ENCODE data around the gene IKZF1. TPM values are rescaled to one million over a fixed set of nuclear protein-coding genes. Genes with fewer than 3 reads are reported as not detected.

The IKZF1 gene
- total and polyA plus RNA-seq, 9 of the 15 experiments (the other 6 are each of a cell fraction or from before 2014, with no cell fraction given): 12.6 to 85.3 (median 44.7) TPM

DNA sequence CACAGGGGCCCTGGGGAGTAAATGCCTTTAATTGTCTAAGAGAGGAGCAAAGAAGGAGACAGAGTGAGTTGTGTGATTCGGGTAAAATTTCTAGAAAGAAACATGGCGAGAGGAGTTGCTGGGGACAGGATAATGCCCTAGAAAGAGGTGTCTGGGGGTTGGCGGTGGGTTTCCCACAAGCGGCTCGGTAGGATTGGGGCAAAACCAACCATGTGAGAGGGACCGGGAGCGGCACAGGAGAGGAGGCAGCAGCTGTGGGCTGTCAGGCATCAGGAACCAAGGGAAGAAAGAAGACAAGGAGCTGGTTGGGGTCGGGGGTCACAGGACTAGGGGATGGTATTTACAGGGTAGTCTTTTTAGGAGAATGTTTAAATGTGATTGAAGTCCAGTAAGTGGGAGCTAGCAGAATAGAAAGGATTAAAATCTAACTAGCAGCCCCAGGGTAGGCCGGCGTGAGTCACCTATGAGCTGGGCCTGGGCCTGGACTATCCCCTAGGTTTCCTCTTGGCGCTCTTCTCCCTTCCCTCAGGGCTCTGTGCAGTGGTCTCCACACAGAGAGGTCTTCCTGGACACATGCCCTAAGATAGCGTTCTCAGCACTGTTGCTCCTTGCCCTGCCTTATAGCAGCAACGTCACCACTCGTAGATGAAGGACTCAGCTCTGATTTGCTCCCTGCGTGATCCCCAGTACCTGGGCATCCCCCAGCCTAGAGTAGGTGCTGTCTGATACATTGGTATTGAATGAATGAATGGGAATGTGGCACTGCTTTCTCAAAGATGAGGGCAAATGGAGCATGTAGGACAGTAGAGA, 32.6 kb downstream of the IKZF1 start:
- peak overlapping the region; percentile 10 to 47; a peak in 1 of 4 replicates for H3K9ac ChIP-seq (ENCODE audit: insufficient read depth in 1 of 2, low read depth in 2 of 2, low read length in 2 of 2)
- peak overlapping the region; percentile 5; the same call in 1 of the 2 replicates for H3K4me2 ChIP-seq (ENCODE audit: insufficient read depth, low read length)
- H3K27ac ChIP-seq (ENCODE audit: extremely low read depth, low read depth, low read length): peak overlapping the region; percentile 74; the same call in 2 of the 3 replicates
- ChIA-PET POLR2A (interaction anchor here (0.6 to 2.4 kb wide), 7 partner anchors 9 to 201 kb away, joined by 3 to 14 read pairs (median 4); no protein-coding TSS in a partner anchor), CTCF (ENCODE audit: low intra/inter-chr PET ratio) (no interaction called here)
- no TSS peak for BruUV-seq (replicated peaks)
- intact Hi-C loops (cut with micrococcal nuclease): no loop called here
- H2AFZ ChIP-seq (ENCODE audit: low read depth, low read length): no peak overlapping the region
- 84% methylated on average over 13 of the region's 15 CpGs for WGBS (ENCODE audit: insufficient coverage, low coverage, missing lambda C conversion rate)
- FAIRE-seq: no peak
- H3K79me2 ChIP-seq (ENCODE audit: control insufficient read depth, insufficient read depth, low read length): peaks cover 94% of the 10 kb centered on the region
- peaks cover 57 to 99% of the 10 kb centered on the region in 2 experiments for H3K4me1 ChIP-seq (replicated peaks in 1 of 2; ENCODE audit: control insufficient read depth in 2 of 2, insufficient read depth in 2 of 2, low read length in 2 of 2)
- no peaks in the 10 kb centered on the region for H3K9me1 ChIP-seq (ENCODE audit: control insufficient read depth, insufficient read depth, low read length)
- H3K4me3 ChIP-seq: no peak overlapping the region
- no peak for DNase-seq (ENCODE audit: extremely low read depth in 1 of 4, low spot score in 3 of 4)
- TF ChIP-seq ZNF23 (CRISPR knock-in tag; IDR thresholded peaks at IDR 0.05) (no peak), ZNF551 (CRISPR knock-in tag; IDR thresholded peaks at IDR 0.05) (no peak), NFIC (IDR thresholded peaks at IDR 0.05) (no peak), STAT5B (CRISPR knock-in tag; IDR thresholded peaks at IDR 0.05) (no peak), HNRNPLL (IDR thresholded peaks at IDR 0.05; ENCODE audit: low read depth, low read length, poor library complexity, severe bottlenecking) (no peak), JUND (IDR thresholded peaks at IDR 0.05; ENCODE audit: borderline replicate concordance, low read depth, low read length) (no peak), JUND (tag; IDR thresholded peaks at IDR 0.05; ENCODE audit: borderline replicate concordance, low read depth, low read length) (no peak), IFI16 (CRISPR knock-in tag; IDR thresholded peaks at IDR 0.05) (no peak), ESRRA (IDR thresholded peaks at IDR 0.05; ENCODE audit: borderline replicate concordance, low read depth) (no peak), ZNF764 (CRISPR knock-in tag; IDR thresholded peaks at IDR 0.05; ENCODE audit: low read depth) (no peak)
- TF ChIP-seq, protein P1, sequence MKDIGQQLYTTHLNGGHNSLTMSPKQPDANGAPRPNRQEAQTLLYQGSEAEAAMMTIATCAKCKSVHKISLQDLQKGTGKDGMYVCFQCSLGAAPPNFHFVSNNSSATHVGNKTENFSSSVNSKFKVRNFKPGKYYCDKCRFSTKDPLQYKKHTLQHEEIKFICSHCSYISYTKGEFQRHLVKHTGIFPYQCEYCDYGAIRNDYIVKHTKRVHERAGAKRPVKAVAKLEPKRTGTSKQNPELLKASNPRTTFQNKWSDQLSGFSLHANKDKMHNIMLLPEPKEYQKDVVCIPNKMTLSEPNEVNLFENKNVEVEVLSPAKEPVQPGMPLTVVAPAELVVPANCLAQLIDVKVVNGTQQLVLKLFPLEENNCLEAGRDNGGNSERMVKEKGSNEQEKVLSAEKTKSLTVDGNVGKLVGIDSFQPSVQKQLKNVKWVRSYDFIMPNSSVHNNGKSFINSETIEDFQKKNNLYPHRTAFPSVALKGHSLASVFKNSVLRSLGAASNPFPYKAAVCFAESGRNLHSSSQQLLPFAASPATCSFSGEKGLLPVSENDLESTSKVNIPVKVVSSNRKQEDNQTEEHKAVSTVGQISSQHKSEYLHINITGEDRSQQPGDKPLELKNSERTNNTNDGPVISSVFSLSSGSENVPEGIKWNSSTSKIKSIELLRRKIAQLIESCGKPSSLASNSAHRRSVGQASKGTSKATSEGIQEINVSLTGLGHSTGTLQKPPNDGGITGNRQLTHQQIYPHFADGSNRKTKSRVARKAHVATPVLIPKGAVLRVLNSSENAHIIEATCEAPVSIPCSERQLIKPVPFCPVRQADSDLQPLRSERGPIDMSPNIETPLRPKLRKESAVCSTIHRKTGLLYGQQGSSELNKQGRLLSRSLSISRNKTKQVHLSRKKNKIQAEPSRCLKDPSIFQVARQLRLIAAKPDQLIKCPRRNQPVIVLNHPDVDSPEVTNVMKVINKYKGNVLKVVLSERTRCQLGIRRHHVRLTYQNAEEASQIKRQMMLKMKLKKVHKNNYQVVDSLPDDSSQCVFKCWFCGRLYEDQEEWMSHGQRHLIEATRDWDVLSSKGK (CRISPR knock-in tag; IDR thresholded peaks at IDR 0.05): no peak
- TF ChIP-seq, protein P2, sequence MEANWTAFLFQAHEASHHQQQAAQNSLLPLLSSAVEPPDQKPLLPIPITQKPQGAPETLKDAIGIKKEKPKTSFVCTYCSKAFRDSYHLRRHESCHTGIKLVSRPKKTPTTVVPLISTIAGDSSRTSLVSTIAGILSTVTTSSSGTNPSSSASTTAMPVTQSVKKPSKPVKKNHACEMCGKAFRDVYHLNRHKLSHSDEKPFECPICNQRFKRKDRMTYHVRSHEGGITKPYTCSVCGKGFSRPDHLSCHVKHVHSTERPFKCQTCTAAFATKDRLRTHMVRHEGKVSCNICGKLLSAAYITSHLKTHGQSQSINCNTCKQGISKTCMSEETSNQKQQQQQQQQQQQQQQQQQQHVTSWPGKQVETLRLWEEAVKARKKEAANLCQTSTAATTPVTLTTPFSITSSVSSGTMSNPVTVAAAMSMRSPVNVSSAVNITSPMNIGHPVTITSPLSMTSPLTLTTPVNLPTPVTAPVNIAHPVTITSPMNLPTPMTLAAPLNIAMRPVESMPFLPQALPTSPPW (CRISPR knock-in tag; IDR thresholded peaks at IDR 0.05): no peak
- H4K20me1 ChIP-seq (replicated peaks; ENCODE audit: control insufficient read depth, insufficient read depth, low read length): no peaks in the 10 kb centered on the region
- in situ Hi-C loops (cut with MboI): no loop called here
- no peak for ATAC-seq
- H3K36me3 ChIP-seq (ENCODE audit: control insufficient read depth, insufficient read depth, low read length): peaks cover 59% of the 10 kb centered on the region
- no peaks in the 10 kb centered on the region; a peak in 1 of 5 replicates for H3K27me3 ChIP-seq (ENCODE audit: control insufficient read depth in 2 of 2, insufficient read depth in 2 of 2, low read length in 2 of 2)
- H3K9me3 ChIP-seq (replicated peaks; ENCODE audit: control insufficient read depth, insufficient read depth, low read depth, low read length): no peaks in the 10 kb centered on the region
